Measurements from ENCODE around the gene ADAMTS12. TPM values are rescaled to one million over a fixed set of nuclear protein-coding genes. Genes with fewer than 3 reads are reported as not detected.

The ADAMTS12 gene
- total RNA-seq, 1 experiment from 2014 or later = 6.2 TPM

DNA sequence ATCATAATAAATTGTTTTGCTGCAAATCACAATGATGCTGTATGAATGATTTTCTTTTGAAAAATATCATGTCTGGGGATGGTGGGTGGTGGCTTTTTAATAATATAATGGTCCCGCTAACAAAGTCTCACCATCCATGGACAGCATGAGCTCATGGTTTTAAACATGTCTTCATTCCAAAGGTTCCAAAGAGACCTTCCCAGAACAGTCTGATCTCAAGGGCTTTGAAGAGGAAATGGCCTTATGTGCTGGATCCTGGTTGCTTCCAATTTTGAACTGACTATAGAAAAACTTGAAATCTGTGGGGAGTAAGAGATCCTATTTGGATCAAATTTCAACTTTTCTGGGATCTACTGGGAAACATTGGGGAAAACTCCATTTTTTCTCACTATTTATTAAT lies 121.8 kb downstream of the ADAMTS12 start:
- H3K4ac ChIP-seq (ENCODE audit: low read depth, low read length) = no peak overlapping the region
- no peak overlapping the region for H2BK5ac ChIP-seq (ENCODE audit: insufficient read length, low read length)
- H3K23me2 ChIP-seq (ENCODE audit: insufficient read length, low read depth, low read length, poor library complexity, severe bottlenecking) = no peaks in the 10 kb centered on the region
- H3K4me2 ChIP-seq (ENCODE audit: insufficient read depth, insufficient read length, low read length) = no peak overlapping the region
- no peak overlapping the region for H4K5ac ChIP-seq (ENCODE audit: insufficient read length, low read depth, low read length)
- H3K4me3 Mint-ChIP-seq = no peak overlapping the region
- H3T11ph ChIP-seq (ENCODE audit: low read length) = no peak overlapping the region
- H2AFZ ChIP-seq (ENCODE audit: low read length) = no peak overlapping the region
- no peaks in the 10 kb centered on the region for H3K36me3 Mint-ChIP-seq (ENCODE audit: insufficient read depth in 1 of 3, low read depth in 3 of 3)
- TF ChIP-seq, protein P1, sequence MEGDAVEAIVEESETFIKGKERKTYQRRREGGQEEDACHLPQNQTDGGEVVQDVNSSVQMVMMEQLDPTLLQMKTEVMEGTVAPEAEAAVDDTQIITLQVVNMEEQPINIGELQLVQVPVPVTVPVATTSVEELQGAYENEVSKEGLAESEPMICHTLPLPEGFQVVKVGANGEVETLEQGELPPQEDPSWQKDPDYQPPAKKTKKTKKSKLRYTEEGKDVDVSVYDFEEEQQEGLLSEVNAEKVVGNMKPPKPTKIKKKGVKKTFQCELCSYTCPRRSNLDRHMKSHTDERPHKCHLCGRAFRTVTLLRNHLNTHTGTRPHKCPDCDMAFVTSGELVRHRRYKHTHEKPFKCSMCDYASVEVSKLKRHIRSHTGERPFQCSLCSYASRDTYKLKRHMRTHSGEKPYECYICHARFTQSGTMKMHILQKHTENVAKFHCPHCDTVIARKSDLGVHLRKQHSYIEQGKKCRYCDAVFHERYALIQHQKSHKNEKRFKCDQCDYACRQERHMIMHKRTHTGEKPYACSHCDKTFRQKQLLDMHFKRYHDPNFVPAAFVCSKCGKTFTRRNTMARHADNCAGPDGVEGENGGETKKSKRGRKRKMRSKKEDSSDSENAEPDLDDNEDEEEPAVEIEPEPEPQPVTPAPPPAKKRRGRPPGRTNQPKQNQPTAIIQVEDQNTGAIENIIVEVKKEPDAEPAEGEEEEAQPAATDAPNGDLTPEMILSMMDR (conservative IDR thresholded peaks at IDR 0.05) = no peak
- H3K9me3 ChIP-seq (ENCODE audit: control insufficient read depth, low read depth, low read length) = no peaks in the 10 kb centered on the region
- no peak overlapping the region for H3K14ac ChIP-seq (ENCODE audit: insufficient read depth, low read length)
- no peak overlapping the region for H3K27ac ChIP-seq (ENCODE audit: insufficient read length, low read depth, low read length)
- H2BK15ac ChIP-seq (ENCODE audit: low read depth, low read length) = no peak overlapping the region
- H2BK12ac ChIP-seq (ENCODE audit: insufficient read length, low read depth, low read length) = no peak overlapping the region
- WGBS (ENCODE audit: extremely low coverage, insufficient read length, low lambda C conversion rate) = no CpG with 5 or more reads among the region's 1 CpG
- H2AK5ac ChIP-seq (ENCODE audit: insufficient read length, low read length) = no peak overlapping the region
- H2BK120ac ChIP-seq (ENCODE audit: low read depth, low read length, poor library complexity, severe bottlenecking) = no peak overlapping the region
- no peaks in the 10 kb centered on the region for H3K9me3 Mint-ChIP-seq
- H3K18ac ChIP-seq (ENCODE audit: insufficient read length, low read depth, low read length) = no peak overlapping the region
- no peaks in the 10 kb centered on the region for H3K79me1 ChIP-seq (ENCODE audit: insufficient read depth, low read depth, low read length, poor library complexity, severe bottlenecking)
- H3K27me3 ChIP-seq (ENCODE audit: insufficient read depth, low read length) = no peaks in the 10 kb centered on the region
- H3K56ac ChIP-seq (ENCODE audit: insufficient read length, low read depth, low read length) = no peak overlapping the region
- no peaks in the 10 kb centered on the region for H3K27me3 Mint-ChIP-seq (ENCODE audit: low read depth)
- peaks cover 2% of the 10 kb centered on the region; the same call in 1 of the 2 replicates for H3K79me2 ChIP-seq (ENCODE audit: insufficient read depth, low read length)
- DNase-seq = no peak
- no peak overlapping the region for H4K91ac ChIP-seq (ENCODE audit: insufficient read length, low read depth, low read length)
- H3K4me1 ChIP-seq (ENCODE audit: insufficient read depth, low read length) = no peaks in the 10 kb centered on the region
- H4K8ac ChIP-seq (replicated peaks; ENCODE audit: insufficient read length, low read depth, low read length) = no peak overlapping the region
- H2BK20ac ChIP-seq (ENCODE audit: low read depth, low read length, poor library complexity, severe bottlenecking) = no peak overlapping the region
- no peak overlapping the region for H3K23ac ChIP-seq (ENCODE audit: insufficient read length, low read depth, low read length)
- no peak overlapping the region for H3K9ac ChIP-seq (ENCODE audit: extremely low read depth, insufficient read length, low read length)
- no peaks in the 10 kb centered on the region for H4K20me1 ChIP-seq (ENCODE audit: control insufficient read depth, insufficient read depth, insufficient read length)
- H3K27ac Mint-ChIP-seq = no peak overlapping the region
- H3K4me1 Mint-ChIP-seq = peaks cover 16 to 19% of the 10 kb centered on the region in 2 experiments

All from H9 (cell line).